T-helper 1 cell (primary cell): ENCODE data around the gene SLC38A4.
"Not testable (repeated sequence)": the region's sequence is repeated elsewhere in the genome, so short reads cannot be mapped to it uniquely, and the experiment has no call there.

ENCODE experiments used
- DNase-seq, 5 donors: peaks; one replicate each; pipeline ENCODE4 v3.0.0-alpha.2; 2012 to 2020

Gene SLC38A4

DNA sequence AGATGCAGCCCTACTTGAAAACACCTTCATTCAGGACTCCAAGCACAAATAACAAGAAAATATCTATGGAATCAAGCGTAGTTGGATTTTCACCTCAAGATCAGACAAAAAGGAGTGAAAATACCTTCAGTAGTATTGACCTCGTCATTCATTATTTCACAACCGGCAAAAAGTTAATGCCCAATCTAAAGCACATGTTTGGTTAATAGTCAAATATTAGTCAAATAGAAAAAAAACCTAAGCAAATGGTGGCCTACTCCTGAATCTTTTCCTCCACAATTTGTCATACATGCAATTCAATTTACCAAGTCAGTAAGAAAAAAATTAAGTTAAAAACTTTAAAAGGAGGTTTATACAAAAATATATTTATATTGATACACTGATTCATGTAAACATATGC lies 50.0 kb downstream of the SLC38A4 start:
- DNase-seq, result no peak

DNA sequence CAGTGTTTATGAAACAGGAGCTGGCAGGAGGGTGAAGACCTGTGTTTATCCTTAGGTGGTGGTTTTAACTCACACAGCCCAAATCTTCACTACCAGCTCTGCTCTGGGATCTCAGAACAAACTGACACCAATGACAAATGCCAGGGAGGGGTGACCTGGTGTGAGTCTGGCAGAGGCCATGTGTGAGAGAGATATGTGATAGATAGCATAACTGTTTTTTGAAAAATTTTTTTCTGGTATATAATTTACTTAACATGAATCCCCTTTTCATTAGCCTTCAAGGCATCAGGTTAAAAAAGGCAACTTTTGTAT lies 51.5 kb downstream of the SLC38A4 start:
- no peak for DNase-seq

DNA sequence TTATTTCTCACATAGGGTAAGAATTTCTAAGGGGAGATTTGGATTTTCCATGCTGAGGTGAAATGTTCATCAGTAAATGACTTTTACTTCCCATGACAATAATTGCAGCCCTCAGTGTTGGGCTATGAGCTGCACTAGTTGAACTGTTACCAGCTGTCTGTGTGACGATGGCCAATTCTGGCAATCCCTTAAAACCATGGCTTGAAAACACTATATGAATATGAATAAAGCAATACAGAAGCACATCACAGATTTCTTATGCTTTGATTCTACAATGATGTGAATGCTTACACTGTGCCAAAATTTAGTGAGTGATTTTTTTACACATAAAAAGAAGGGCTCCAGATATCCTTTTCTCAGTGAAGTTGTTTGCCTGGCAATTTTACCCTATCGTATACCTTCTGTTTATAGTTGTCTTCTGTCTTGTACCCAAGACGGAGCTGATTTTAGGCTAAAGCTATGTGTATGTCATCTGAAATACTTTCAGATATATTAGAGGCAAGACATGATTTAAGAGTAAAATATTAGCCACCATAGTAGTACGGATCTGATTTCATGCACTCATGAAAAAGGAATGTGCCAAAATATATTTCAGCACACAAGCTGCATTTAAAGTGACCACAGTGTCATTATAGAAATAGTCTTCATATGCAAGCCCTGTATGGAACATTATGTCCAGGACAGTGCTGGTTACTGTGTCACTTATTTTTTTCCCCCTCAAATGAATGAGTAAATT lies 52.0 kb downstream of the SLC38A4 start:
- no peak for DNase-seq

DNA sequence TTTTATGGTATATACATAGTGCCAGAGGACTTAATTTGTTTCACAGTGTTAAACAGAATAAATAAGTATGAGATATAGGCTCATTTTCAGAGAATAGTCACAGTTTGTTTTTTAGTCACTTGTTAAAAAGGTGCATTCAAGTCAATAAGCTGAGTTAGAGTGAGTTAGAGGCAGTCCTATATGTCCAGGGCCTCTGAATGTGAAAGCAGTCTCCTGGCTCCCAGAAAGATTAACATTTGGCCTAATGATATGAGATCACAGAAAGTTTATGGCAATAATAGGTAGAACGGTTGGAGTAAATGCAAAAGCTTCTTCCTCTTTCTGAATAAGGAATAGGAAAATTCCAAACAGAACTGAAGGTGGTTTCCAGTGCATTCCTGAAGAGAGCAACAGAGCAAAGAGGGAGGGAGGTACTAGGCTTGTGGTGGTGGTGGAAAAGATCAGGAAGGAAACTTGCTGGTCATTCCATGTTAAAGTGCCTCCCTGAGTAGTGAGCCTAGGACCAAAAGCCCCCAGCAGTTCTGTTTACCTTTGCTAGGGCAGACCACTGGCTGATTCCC lies 54.4 kb downstream of the SLC38A4 start:
- no peak for DNase-seq

DNA sequence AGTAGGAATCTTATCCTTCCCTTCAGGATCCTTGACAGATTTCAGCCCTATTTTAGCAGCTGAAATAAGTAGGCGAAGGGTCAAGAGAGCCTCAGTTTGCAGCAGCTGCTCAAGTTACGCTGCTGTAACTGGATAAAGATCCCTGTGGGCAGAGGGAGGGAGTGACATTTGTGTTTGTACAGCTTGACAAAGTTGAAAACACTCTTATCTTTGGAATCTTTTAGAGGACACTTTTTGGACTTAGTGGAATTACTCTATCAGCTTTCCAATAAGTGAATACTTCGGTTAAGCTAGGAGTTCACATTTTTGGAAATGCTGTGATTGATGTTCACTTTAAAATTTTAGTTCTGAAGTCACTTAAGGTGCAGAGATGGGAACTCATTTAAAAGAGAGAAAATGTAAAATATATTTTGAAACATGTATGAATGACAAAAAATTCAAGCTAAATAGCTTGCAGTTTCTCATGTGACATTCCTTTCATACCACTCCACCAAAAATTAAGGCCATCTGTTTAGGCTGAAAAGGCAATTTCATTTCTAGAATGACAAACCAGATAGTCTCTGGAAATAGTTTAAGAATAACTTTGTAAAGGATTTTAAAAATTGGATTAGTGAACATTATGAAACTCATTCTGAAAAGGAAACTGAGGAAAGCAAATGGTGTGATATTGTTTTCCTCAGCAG lies 55.2 kb downstream of the SLC38A4 start:
- DNase-seq, result no peak

DNA sequence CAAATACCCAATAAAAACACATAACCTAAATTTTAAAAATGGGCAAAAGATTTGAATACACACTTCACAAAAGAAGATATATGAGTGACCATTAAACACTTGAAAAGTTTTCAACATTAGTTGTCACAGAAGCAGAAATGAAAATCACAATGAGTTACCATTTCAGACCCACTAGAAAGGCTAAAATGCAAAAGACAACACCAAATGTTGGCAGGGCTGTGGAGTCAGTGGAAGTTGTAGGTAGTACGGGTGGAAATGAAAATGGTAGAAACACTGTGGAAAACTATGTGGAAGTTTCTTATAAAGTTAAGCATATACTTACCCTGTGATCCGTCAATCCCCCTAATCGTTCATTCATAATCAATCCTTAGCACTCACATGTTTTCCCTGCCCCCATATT lies 61.8 kb downstream of the SLC38A4 start:
- DNase-seq, result no peak

DNA sequence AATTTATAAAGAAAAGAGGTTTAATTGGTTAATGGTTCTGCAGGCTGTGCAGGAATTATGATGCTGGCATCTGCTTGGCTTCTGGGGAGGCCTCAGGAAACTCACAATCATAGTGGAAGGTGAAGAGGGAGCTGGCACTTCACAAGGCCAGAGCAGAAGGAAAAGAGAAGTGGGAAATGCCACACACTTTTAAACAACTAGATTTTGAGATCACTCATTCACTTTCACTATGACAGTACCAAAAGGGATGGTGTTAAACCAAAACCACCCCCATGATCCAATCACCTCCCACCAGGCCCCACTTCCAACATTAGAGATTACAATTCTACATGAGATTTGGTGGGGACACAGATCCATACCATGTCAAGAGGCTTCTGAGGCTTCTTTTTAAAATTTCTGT lies 62.6 kb downstream of the SLC38A4 start:
- peak in 1 of 5 donors; percentile 29 for DNase-seq

DNA sequence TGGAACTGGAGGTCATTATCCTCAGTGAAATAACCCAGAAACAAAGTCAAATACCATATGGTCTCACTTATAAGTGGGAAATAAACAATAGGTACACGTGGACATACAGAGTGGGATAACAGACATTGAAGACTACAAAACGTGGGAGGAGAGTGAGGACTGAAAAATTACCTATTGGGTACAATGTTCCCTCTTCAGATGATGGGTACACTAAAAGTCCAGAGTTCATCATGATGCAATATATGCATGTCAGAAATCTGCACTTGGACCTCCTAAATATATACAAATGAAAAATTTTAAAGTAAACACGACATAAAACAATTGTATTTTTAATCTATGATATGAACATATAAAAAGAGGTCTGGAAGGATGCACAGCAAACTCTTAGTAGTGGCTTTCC lies 71.2 kb downstream of the SLC38A4 start:
- no peak for DNase-seq

DNA sequence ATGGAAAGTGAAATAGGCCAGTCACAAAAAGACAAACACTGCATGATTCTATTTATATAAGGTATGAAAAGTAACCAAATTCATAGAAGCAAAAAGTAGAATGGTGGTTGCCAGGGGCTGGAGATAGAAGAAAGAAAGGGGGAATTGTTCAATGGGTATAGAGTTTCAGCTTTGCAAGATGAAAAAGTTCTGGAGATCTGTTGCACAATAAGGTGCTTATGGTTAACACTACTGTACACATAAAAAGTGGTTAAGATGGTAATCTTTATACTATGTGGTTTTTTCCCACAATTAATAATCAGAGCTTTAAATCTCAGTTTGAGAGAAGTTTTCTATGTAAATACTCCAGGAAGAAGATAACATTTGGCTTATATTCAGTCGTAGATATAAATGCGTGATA lies 73.4 kb downstream of the SLC38A4 start:
- DNase-seq, result no peak

DNA sequence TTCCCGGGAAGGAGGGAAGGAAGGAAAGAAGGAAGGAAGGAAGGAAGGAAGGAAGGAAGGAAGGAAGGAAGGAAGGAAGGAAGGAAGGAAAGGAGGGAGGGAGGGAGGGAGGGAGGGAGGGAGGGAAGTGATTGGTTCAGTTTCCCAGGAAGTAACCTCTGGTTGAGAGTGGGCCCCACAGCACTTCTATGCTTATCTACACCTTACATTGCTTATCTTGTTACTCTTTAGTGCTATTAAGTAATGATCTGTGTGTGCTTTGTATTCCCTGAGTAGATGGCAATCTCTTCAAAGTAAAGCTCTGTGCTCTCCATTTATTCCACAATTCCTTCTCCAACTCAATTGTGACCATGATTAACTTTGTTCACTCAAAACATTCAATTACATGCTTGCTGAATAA lies 74.6 kb downstream of the SLC38A4 start:
- DNase-seq, result no peak

DNA sequence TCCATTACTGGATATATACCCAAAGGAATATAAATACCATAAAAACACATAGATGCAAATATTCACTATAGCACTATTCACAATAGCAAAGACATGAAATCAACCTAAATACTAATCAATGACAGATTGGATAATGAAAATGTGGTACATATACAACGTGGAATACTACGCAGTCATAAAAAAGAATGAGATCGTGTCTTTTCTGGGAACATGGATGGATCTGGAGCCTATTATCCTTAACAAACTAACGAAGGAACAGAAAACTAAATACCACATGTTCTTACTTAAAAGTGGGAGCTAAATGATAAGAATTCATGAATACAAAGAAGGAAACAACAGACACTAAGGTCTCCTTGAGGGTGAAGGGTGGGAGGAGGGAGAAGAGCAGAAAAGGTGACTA lies 76.5 kb downstream of the SLC38A4 start:
- DNase-seq, result no peak

DNA sequence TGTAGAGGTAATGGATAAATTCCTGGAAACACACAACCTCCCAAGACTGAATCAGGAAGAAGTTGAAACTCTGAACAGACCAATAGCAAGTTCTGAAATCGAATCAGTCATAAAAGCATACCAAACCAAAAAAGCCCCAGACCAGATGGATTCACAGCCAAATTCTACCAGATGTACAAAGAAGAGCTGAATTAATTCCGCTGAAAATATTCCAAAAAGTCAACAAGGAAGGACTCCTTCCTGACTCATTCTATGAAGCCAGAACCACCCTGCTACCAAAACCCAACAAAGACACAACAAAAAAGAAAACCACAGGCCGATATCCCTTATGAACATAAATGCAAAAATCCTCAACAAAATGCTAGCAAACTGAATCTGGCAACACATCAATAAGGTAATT lies 81.5 kb downstream of the SLC38A4 start:
- DNase-seq, result no peak

DNA sequence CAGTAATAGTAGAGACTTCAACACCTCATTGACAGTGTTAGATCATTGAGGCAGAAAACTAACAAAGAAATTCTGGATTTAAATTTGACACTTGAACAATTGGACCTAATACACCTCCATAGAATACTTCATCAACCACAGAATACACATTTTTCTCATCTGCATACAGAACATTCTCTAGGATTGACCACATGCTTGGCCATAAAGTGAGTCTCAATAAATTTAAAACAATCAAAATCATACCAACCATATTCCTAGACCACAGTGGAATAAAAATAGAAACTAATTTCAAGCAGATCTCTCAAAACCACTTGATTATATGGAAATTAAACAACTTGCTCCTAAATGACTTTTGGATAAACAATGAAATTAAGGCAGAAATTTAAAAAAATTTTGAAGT lies 82.3 kb downstream of the SLC38A4 start:
- no peak for DNase-seq

DNA sequence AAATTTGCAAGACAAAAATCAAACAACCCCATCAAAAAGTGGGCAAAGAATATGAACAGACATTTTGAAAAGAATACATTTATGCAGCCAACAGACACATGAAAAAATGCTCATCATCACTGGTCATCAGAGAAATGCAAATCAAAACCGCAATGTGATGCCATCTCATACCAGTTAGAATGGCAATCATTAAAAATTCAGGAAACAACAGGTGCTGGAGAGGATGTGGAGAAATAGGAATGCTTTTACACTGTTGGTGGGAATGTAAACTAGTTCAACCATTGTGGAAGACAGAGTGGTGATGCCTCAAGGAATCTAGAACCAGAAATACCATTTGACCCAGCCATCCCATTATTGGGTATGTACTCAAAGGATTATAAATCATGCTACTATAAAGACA lies 83.5 kb downstream of the SLC38A4 start:
- not testable (repeated sequence) for DNase-seq

DNA sequence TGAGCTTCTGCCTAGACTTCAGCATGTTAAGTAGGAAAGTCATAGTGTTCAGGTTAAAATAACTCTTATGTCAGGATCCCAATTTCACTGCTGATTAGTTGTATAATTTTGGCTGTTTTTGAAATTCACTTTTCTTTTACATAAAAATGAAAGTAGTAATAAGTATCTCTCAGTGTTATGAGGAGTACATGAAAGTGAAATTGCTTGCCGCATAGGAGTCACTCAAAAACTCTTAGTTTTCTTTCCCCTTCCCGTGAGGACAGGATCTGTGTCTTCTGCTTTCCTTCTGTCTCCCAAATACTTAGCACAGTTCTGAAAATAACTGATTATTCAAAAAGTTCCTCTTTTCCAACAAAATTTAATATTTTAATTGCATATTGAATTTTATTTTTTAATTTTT lies 100.5 kb downstream of the SLC38A4 start:
- DNase-seq, result no peak

DNA sequence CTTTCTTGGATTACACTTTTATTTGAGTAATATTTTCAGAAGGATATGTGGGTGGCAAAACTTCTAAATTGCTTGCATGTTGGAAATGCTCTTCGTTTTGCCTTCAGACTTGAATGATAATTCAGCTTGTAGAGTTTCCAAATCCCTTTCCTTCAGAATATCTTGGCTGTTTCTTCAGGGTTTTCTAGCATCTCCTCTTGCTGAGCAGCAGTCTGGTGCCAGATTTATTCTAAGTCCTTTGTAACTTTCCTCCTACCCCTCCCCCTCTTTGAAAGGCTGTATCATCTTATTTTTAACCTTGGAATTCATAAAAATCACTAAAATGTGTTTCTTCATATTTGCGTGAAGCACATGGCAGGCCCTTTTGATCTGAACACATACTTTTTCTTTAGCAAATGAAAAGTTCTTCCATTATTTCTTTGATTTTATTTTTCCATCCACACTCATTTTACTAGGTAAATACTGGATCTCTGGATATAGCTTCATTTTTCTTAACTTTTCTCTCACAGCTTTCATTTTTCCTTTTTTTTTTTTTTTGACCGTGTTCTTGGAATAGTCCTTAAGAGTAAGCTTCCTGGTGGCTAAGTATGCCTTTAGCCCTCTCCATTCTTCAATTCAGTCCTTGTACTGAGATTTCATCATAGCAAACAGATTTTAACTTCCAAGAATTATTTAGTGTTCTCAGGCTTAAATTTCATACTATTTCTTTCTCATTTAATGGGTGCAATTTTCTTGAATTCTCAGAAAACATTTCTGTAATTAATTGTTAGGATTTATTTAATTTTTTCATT lies 102.0 kb downstream of the SLC38A4 start:
- no peak for DNase-seq

DNA sequence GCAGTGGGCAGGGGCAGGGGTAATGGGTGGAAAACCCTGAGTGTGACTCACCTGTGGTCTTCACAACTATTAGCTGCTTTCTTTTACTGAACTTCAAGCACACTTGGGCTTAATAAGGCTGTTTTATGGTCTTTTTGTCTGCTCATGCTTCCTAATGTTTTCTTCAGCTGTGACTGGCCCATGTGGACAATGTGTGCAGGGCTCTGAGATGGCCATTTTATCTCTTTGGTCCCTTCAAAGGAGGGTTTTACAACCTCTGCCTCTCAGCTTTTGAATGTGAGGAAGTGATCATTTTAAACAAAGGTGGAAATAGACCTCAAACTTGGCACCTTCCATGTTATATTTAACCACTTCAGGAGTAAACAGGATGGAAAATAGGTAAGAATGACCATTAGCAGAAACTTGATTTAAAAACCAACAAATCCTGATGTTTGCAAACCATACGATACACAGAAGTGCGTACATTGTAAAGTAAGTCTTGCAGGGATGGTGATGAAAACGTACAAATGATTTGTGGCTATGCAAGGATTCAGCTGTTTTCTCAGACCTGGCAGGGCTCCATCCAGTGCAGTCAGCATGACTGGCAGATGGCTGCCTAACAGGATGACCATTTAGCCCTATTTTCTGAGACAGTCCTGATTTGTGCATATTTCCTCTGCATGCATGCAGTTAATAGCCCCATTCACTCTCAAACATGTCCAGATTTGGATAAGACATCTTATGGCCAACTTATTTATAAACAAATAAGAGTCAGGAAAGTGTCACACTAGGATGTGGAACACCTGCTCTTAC lies 103.2 kb downstream of the SLC38A4 start:
- no peak for DNase-seq

DNA sequence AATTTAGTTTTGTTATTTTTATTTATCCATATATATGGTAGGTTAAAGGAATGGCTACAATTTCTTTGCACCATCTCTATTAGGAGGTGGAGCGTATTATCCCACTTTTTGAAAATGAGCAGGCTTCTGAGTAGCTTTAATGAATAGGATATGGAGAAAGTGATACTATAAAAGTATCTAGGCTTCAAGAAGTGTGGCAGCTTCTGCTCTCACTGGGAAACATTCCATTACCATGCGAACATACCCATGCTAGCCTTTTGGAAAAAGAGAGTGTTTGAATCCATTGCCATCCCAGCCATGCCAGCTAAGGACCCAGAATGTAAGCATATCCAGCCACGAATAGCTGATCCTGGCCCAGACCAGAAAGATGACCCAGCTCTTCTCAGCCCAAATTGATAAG lies 107.3 kb downstream of the SLC38A4 start:
- DNase-seq, result no peak

DNA sequence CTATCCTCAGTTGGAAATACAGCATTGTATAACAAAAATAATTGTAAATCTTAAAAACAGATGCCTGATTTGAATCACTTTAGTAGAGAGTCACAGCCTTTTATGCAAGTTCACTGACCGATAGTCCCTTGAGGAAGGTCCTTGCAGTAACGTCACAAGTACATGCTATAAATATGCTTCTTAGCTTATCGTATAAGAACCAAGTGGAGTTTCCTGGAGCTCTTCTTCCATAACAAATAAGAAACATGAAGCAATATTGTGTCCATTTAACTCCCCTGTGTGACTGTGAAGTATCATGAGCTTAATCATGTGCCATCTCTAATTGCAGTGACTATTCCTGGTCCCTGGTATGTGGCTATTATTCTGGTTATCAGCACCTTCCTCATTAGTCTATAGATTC lies 107.9 kb downstream of the SLC38A4 start:
- DNase-seq, result no peak

DNA sequence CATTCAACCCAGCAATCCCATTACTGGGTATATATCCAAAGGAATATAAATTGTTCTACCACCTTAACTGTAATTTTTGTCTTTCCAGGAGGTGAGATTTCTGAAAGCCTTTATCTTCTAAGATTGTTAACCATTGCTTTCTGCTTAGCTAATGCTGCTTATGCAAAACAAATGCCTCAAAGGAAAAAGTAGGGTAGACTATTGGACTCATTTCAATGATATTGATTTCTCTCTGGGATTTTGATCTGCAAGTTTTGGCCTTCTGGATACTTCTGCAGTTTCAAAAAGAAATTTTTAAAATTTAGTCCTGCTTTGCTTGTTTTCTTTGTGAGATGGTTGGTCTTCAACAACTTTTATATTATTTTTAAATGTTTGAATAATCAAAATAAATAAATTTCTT lies 108.6 kb downstream of the SLC38A4 start:
- DNase-seq, result no peak
